Neural cell (in vitro differentiated cells): Measurements from ENCODE around the gene KRTAP5-4. TPM values are rescaled to one million over a fixed set of nuclear protein-coding genes. Genes with fewer than 3 reads are reported as not detected.
"Not testable (repeated sequence)": the region's sequence is repeated elsewhere in the genome, so short reads cannot be mapped to it uniquely, and the experiment has no call there.

Experiments used
- H2AFZ ChIP-seq: fragments of 200-600, 300-800 bp; sonication (generic), shearing (Covaris generic); 2 replicates; pipeline ENCODE4 v1.6.0; 2014; ENCODE audit warnings: low read depth, mild to moderate bottlenecking, antibody characterized with exemption, low read length, moderate library complexity
- H3F3A ChIP-seq: fragments of 200-600 bp; shearing (Covaris generic); 2 replicates; pipeline ENCODE4 v1.6.1; 2016; ENCODE audit warnings: mild to moderate bottlenecking, moderate library complexity, mixed read lengths, antibody characterized with exemption, low read length; ENCODE audit not compliant: insufficient read depth, poor library complexity, severe bottlenecking
- H3K27ac ChIP-seq: fragments of 200-600, 300-800 bp; sonication (generic), shearing (Covaris generic); 2 replicates; pipeline ENCODE4 v1.5.1; 2014; ENCODE audit warnings: mild to moderate bottlenecking, low read length, moderate library complexity
- H3K27me3 ChIP-seq: fragments of 300-800, 200-600 bp; sonication (generic), shearing (Covaris generic); 2 replicates; pipeline ENCODE4 v1.6.0; 2014; ENCODE audit warnings: mild to moderate bottlenecking, low read depth, low read length, moderate library complexity; ENCODE audit not compliant: insufficient read depth
- H3K36me3 ChIP-seq: fragments of 300-800, 200-600 bp; sonication (generic), shearing (Covaris generic); 2 replicates; pipeline ENCODE4 v1.5.1; 2014; ENCODE audit warnings: mild to moderate bottlenecking, antibody characterized with exemption, low read length, moderate library complexity; ENCODE audit not compliant: insufficient read depth
- H3K4me2 ChIP-seq: fragments of 300-800, 200-600 bp; sonication (generic), shearing (Covaris generic); 2 replicates; pipeline ENCODE4 v1.6.0; 2014; ENCODE audit warnings: mild to moderate bottlenecking, low read length
- H3K4me3 ChIP-seq: fragments of 300-800, 200-600 bp; sonication (generic), shearing (Covaris generic); 2 replicates; pipeline ENCODE4 v1.5.1; 2014; ENCODE audit warnings: mild to moderate bottlenecking, low read length, moderate library complexity
- H3K79me2 ChIP-seq: fragments of 200-600 bp; shearing (Covaris generic); replicated peaks from 2 replicates; pipeline ENCODE4 v1.6.0; 2014; ENCODE audit warnings: mild to moderate bottlenecking, low read length, moderate library complexity; ENCODE audit not compliant: insufficient read depth
- H3K9ac ChIP-seq: fragments of 300-800, 200-600 bp; sonication (generic), shearing (Covaris generic); 2 replicates; pipeline ENCODE4 v1.6.1; 2016; ENCODE audit warnings: mild to moderate bottlenecking, low read length, mixed read lengths
- H3K9me2 ChIP-seq: fragments of 200-600 bp; shearing (Covaris generic); 2 replicates; pipeline ENCODE4 v1.6.1; 2016; ENCODE audit warnings: mild to moderate bottlenecking, low read length, mixed read lengths; ENCODE audit not compliant: insufficient read depth
- H3K9me3 ChIP-seq: fragments of 200-600, 300-800 bp; sonication (generic), shearing (Covaris generic); 2 replicates; pipeline ENCODE4 v1.6.1; 2016; ENCODE audit warnings: mild to moderate bottlenecking, mixed run types, low read length, moderate library complexity, mixed read lengths
- H4K20me1 ChIP-seq: fragments of 200-600 bp; shearing (Covaris generic); 2 replicates; pipeline ENCODE4 v1.6.1; 2016; ENCODE audit warnings: mild to moderate bottlenecking, mixed run types; ENCODE audit not compliant: insufficient read depth
- CTCF ChIP-seq: fragments of 450-650 bp; IDR thresholded peaks from 2 replicates; pipeline ENCODE4 v1.5.1; 2014; ENCODE audit warnings: antibody characterized with exemption, mild to moderate bottlenecking, moderate library complexity; ENCODE audit not compliant: poor library complexity, severe bottlenecking
- EP300 ChIP-seq: fragments of 450-650 bp; conservative IDR thresholded peaks from 2 replicates; pipeline ENCODE4 v1.6.1; 2014; ENCODE audit warnings: antibody characterized with exemption, mild to moderate bottlenecking, moderate library complexity; ENCODE audit not compliant: poor library complexity, severe bottlenecking
- EZH2 ChIP-seq: fragments of 200-600, 300-800 bp; shearing (Covaris generic), sonication (generic); IDR thresholded peaks from 2 replicates; pipeline ENCODE4 v1.6.1; 2014; ENCODE audit warnings: antibody characterized with exemption, low read length, borderline replicate concordance, mild to moderate bottlenecking; ENCODE audit not compliant: insufficient read depth, poor library complexity, severe bottlenecking
- MXI1 ChIP-seq: fragments of 450-650 bp; conservative IDR thresholded peaks from 2 replicates; pipeline ENCODE4 v1.6.1; 2014; ENCODE audit warnings: antibody characterized with exemption, mild to moderate bottlenecking; ENCODE audit not compliant: poor library complexity, severe bottlenecking
- POLR2AphosphoS5 ChIP-seq: IDR thresholded peaks from 2 replicates; pipeline ENCODE4 v1.6.1; 2012
- RAD21 ChIP-seq: fragments of 450-650 bp; conservative IDR thresholded peaks from 2 replicates; pipeline ENCODE4 v1.6.1; 2014; ENCODE audit warnings: antibody characterized with exemption, mild to moderate bottlenecking, moderate library complexity
- REST ChIP-seq: IDR thresholded peaks from 2 replicates; pipeline ENCODE4 v1.6.1; 2012; ENCODE audit warnings: borderline replicate concordance
- SMC3 ChIP-seq: fragments of 450-650 bp; conservative IDR thresholded peaks from 2 replicates; pipeline ENCODE4 v1.6.1; 2014; ENCODE audit warnings: antibody characterized with exemption, mild to moderate bottlenecking, moderate library complexity; ENCODE audit not compliant: poor library complexity
- TAF1 ChIP-seq: IDR thresholded peaks from 2 replicates; pipeline ENCODE4 v1.6.1; 2012; ENCODE audit warnings: low read depth
- polyA plus RNA-seq: library from polyadenylated mRNA; depleted of rRNA; stranded (reverse); fragments of >200 nt; gene quantifications from 2 replicates; pipeline ENCODE4 v1.2.3, GENCODE V29; 2014

The KRTAP5-4 gene
- polyA plus RNA-seq, 1 donor from 2014 or later = not detected

- TF ChIP-seq SMC3 (no peak), EZH2 (no peak), CTCF (no peak), TAF1 (no peak), MXI1 (no peak), EP300 (no peak), POLR2AphosphoS5 (no peak), RAD21 (no peak), REST (no peak)
- Histone ChIP-seq H2AFZ (no peak overlapping the region), H3K79me2 (no peaks in the 10 kb centered on the region), H3K9me2 (no peaks in the 10 kb centered on the region), H3K4me3 (no peak overlapping the region), H3K27ac (no peak overlapping the region), H4K20me1 (no peaks in the 10 kb centered on the region), H3K9ac (no peak overlapping the region), H3K4me2 (no peak overlapping the region), H3F3A (no peaks in the 10 kb centered on the region), H3K9me3 (no peaks in the 10 kb centered on the region), H3K27me3 (no peaks in the 10 kb centered on the region), H3K36me3 (no peaks in the 10 kb centered on the region)
Measured at GRCh38 chr11:1597331-1597993, 24.5 kb downstream of the KRTAP5-4 start.

- not testable (repeated sequence) for H3K9ac ChIP-seq, H3K27me3 ChIP-seq, H3K9me2 ChIP-seq, H3K27ac ChIP-seq, H3F3A ChIP-seq, H3K79me2 ChIP-seq, H4K20me1 ChIP-seq, H3K9me3 ChIP-seq, H3K4me3 ChIP-seq, H3K4me2 ChIP-seq, H2AFZ ChIP-seq, H3K36me3 ChIP-seq
Measured at GRCh38 chr11:1596576-1597121, 25.3 kb downstream of the KRTAP5-4 start.
